HTERT RPE-1 (cell line): ENCODE measurements around the gene ZC3H18.

Source experiments
- in situ Hi-C: fragments of 300-500 bp; cut with MboI; formaldehyde crosslinking; loops from 4 replicates; pipeline ENCODE4 v1.14.3; 2020; ENCODE audit warnings: low sequenced_read_pairs

Gene ZC3H18

DNA sequence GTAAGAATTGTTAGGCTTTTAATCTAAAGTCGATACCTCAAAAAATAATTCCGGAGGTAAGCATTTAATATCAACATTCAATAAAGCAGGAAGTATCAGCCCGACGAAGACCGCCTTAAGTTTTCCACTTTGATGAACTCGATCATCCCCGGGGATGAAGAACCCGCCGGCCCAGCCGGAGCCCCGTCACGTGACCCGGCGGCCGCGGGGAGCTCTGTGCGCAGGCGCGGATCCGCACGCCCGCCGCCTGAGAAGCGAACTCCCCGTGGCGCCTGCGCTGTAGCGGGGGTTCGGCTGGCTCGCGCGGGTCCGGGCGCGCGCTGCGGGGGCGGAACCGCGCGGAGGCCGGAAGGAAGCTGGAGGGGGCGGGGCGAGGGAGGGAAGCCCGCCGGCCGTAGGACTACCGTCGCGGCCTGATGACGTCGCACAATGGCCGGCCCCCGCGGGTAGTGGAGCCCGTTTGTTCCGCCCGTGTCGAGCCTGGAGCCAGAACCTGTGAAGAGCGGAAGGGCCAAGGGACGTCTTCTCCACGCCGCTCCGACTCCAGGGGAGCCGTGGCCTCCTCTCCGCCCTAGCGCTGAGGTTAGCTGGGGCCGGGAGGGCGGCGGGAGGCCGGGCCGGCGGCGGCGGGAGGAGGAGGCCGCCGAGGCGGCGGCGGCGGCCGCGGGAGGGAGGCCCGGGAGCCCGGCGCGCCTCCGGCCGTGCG lies at the start of gene ZC3H18:
TSS of gene ZC3H18 (plus strand) at position 419 of the 706 bp plus-strand sequence. CDS start 6,721 bp downstream, outside the sequence.
- in situ Hi-C loops = no loop called here

DNA sequence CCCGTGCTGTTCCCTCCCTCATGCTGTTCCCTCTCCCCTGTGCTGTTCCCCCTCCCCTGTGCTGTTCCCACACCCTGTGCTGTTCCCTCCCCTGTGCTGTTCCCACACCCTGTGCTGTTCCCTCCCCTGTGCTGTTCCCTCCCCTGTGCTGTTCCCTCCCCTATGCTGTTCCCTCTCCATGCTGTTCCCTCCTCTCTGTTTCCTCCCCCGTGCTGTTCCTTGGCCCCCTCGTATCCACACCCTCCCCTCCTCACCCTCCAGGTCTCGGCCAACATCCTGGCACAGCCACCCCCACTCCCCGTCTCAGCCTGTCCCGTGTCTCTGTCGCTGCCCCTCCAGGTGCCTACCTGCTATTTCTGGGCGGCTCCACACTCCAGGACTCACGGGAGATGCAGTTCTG lies 48.5 kb upstream of the ZC3H18 start:
- in situ Hi-C loops = no loop called here

- in situ Hi-C loops = no loop called here
Observed at GRCh38 chr16:88522276-88522949, 47.8 kb upstream of the ZC3H18 start.

GRCh38 chr16:88523309-88524161 lies 46.7 kb upstream of the ZC3H18 start:
- in situ Hi-C loops = no loop called here

DNA sequence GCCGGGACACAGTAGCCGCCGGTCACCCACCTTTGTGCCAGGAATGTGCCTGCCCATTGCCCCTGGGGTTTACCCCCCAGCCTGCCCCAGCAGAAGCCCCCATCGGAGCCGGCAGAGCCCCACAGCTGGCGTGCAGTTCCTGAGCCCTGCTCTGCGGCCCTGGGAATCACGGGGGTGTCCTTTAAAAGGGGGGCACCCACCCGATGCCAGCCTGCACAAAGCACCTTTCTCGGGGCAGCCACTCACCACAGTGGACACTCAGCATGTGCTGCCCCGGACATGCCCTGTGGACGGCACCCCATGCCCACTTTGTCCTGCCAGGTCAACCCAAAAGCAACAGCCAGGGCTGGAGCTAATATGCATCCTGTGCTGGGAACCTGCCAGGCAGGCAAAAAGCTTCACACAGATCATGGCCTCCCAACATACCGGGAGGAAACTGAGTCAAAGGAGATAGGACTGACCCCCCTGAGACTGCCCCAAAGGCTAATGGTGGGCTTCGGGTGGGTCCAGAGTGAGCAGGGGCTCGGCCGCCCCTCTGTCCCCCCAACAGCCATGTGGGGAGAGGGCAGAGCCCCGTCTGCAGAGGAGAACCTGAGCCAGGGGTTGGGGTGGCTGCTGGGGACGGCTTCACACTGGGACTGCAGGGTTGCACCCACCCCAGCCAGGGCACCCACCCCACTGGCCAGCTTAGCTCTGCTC lies 45.8 kb upstream of the ZC3H18 start:
- in situ Hi-C loops = no loop called here

GRCh38 chr16:88524973-88525662 lies 45.1 kb upstream of the ZC3H18 start:
- in situ Hi-C loops = no loop called here

- in situ Hi-C loops = no loop called here
Observed at GRCh38 chr16:88525663-88525990, 44.6 kb upstream of the ZC3H18 start.

DNA sequence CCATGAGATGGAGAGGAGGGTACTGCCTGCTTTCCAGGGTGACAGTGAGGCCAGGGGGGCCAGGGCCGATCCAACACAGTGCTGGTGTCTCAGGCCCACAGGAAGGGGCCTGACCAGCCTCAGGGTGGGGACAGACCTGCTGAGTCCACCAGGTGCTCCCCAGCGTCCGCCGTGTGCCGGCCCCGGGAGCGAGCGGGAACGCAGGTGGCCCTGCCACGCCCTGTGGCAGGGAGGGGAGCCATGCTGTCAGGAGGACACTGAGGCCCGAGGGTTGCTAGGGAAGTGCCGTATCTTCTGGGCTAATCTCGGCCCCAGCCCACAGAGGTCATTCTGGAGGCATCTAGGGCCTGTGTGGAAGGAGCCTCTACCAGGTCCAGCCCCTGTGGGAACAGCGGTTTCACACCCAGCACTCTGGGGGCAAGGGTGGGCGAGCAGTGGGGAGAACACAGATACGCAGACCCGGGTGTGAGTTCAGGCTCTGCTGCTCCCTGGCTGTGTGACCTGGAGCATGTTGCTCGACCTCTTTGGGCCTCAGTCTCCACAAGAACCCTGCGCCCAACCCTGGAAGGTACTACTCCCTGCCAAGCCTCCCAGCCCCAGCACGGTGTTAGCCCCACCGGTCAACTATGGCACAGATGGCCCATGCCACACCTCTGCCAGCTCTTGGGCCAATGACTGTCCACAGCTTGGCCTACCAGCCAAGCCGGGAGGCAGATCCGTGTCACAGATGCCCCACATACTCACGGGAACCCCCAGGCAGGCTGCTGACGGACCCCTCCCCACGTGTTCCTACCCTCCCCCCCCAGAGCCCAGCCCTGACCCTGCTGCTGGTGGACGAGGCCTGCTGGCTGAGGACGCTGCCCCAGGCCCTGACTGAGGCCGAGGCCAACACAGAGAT lies 43.9 kb upstream of the ZC3H18 start:
- in situ Hi-C loops = no loop called here

DNA sequence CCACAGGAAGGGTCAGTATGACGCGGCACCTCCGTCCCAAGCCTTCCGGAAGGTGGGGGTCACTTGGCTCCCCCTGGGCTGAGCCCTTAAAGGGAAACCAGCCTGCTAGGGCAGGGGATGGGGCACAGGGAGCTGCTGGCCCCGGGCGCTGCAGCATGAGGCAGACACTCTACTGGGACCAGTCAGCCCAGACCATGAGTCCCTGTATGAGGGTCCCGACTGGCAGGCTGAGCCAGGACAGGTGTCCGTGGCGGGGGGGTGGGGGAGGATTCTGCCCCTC lies 43.4 kb upstream of the ZC3H18 start:
- in situ Hi-C loops = no loop called here

GRCh38 chr16:88527186-88527936 lies 42.8 kb upstream of the ZC3H18 start:
- in situ Hi-C loops = no loop called here

DNA sequence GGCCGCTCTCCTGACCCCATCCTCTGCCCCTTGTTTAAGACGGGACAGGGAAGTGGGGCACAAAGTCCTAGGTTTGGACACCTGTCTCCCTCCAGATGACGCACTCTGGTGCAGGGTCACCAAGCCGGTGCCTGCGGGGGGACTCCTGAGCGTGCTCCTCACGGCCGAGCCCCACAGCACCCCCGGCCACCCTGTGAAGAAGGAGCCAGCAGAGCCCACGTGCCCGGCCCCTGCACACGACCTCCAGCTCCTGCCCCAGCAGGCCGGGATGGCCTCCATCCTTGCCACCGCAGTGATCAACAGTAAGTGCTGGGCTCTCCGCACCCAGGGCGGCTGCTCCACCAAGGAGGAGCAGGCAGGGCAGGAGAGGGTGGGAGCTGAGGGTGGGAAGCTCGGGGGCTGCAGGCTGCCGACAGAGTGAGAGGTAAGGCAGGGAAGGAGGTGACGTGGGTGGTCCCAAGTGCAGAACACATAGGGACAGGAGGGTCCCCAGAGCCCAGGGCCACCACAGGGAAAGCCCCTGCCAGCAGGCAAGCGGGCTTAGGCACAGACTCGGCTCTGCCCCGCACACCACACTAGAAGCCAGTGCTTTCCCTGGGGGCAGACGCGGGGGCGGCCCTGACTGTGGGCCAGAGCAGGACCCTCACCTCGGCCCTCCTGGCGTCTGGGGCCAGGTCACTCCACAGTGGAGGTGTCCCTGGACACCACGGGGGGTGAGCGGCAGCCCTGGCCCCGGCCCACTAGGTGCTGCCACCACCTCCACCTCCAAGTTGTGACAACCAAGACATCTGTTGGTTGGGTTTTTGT lies 42.1 kb upstream of the ZC3H18 start:
- in situ Hi-C loops = no loop called here

GRCh38 chr16:88528902-88529318 lies 41.3 kb upstream of the ZC3H18 start:
- in situ Hi-C loops = no loop called here

- in situ Hi-C loops = no loop called here
Observed at GRCh38 chr16:88529596-88529995, 40.6 kb upstream of the ZC3H18 start.

- in situ Hi-C loops = no loop called here
Observed at GRCh38 chr16:88530051-88530857, 39.9 kb upstream of the ZC3H18 start.

DNA sequence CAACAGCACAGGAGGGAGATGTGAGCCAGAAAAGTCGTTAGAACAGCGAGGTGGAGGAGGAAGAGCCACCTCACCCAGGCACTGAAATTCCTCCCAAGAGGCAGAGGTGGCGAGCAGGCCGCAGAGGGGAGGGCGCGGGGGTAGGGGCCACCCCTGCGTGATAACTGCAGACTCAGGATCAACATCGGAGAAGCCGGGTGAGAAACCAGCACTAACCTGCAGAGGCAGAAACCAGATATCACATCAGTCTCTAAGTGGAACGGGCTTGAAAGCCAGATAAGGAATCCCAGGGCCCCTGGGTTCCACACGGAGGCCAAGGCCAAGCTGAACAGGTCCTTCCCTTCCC lies 39.4 kb upstream of the ZC3H18 start:
- in situ Hi-C loops = no loop called here

DNA sequence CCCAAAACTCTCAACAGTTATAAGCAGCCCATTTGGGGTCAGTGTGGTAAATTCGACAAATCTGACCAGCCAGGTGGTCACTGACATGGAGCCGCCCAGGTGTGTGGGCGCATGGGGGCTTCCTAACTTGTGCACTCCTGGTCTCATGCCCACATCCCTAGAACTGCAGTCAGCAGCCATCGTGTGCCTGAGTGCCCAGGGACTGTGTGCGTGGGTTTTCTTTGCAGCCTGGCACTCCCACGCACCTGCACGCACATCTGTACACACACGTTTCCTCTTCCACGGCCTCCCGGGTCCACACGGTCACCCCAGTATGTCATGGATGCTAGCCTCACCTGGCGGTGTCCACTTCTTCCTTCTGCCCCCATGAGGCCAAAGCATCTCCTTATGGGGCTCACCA lies 38.9 kb upstream of the ZC3H18 start:
- in situ Hi-C loops = no loop called here

- in situ Hi-C loops = no loop called here
Observed at GRCh38 chr16:88531931-88532433, 38.2 kb upstream of the ZC3H18 start.
